GM12878 (cell line): ENCODE data around the gene RPL22L1. TPM values are rescaled to one million over a fixed set of nuclear protein-coding genes. Genes with fewer than 3 reads are reported as not detected.

Experiments
- E2F8 ChIP-seq: fragments of 450-650 bp; IDR thresholded peaks from 2 replicates; pipeline ENCODE4 v1.6.1; 2018; ENCODE audit warnings: mild to moderate bottlenecking, low read depth, moderate library complexity; ENCODE audit not compliant: partially characterized antibody
- EGR1 ChIP-seq, 2 experiments: IDR thresholded peaks; 1 replicate in 1 of 2; 2 replicates in 1 of 2; pipeline ENCODE4 v1.6.1; 2011 to 2012; ENCODE audit warnings: low read depth in 2 of 2, low read length in 2 of 2, borderline replicate concordance in 1 of 2, mild to moderate bottlenecking in 1 of 2, moderate library complexity in 1 of 2
- HCFC1 ChIP-seq: fragments of 150-350 bp; IDR thresholded peaks from 2 replicates; pipeline ENCODE4 v1.6.1; 2014; ENCODE audit warnings: low read length
- HDAC2 ChIP-seq: fragments of 200-600 bp; sonication (generic); IDR thresholded peaks from 2 replicates; pipeline ENCODE4 v1.6.1; 2017
- HSF1 ChIP-seq: fragments of 150-350 bp; IDR thresholded peaks from 2 replicates; pipeline ENCODE4 v1.6.1; 2014; ENCODE audit warnings: mild to moderate bottlenecking, low read depth, low read length
- MEF2B ChIP-seq: fragments of 450-650 bp; IDR thresholded peaks from 2 replicates; pipeline ENCODE4 v1.6.1; 2018; ENCODE audit warnings: mild to moderate bottlenecking, moderate library complexity; ENCODE audit not compliant: partially characterized antibody, poor library complexity, severe bottlenecking
- MTA2 ChIP-seq: fragments of 450-650 bp; IDR thresholded peaks from 2 replicates; pipeline ENCODE4 v1.6.1; 2016; ENCODE audit warnings: low read depth, mild to moderate bottlenecking, moderate library complexity
- MTA3 ChIP-seq: IDR thresholded peaks from 2 replicates; pipeline ENCODE4 v1.6.1; 2012; ENCODE audit warnings: low read length, inconsistent platforms, borderline replicate concordance
- MYC ChIP-seq: IDR thresholded peaks from 2 replicates; pipeline ENCODE4 v1.6.1; 2011; ENCODE audit warnings: mild to moderate bottlenecking, low read length, moderate library complexity, inconsistent platforms; ENCODE audit not compliant: insufficient read depth, insufficient replicate concordance, insufficient read length, severe bottlenecking
- NR2C2 ChIP-seq: IDR thresholded peaks from 2 replicates; pipeline ENCODE4 v1.6.1; 2011; ENCODE audit warnings: borderline replicate concordance, low read depth; ENCODE audit not compliant: control insufficient read depth, insufficient read length
- NRF1 ChIP-seq: conservative IDR thresholded peaks from 2 replicates; pipeline ENCODE4 v1.6.1; 2011; ENCODE audit warnings: mild to moderate bottlenecking, low read depth, low read length, improper control_type of control experiment
- POLR2AphosphoS5 ChIP-seq: IDR thresholded peaks from 2 replicates; pipeline ENCODE4 v1.6.1; 2011; ENCODE audit warnings: mild to moderate bottlenecking, low read length, inconsistent platforms
- POU2F2 ChIP-seq: IDR thresholded peaks from 3 replicates; pipeline ENCODE4 v1.6.1; 2011; ENCODE audit warnings: low read depth, mild to moderate bottlenecking, low read length, borderline replicate concordance
- RAD21 ChIP-seq: IDR thresholded peaks from 2 replicates; pipeline ENCODE4 v1.6.1; 2011; ENCODE audit warnings: mild to moderate bottlenecking, low read depth, low read length, moderate library complexity; ENCODE audit not compliant: insufficient read depth
- RAD51 ChIP-seq: fragments of 450-650 bp; IDR thresholded peaks from 2 replicates; pipeline ENCODE4 v1.6.1; 2016; ENCODE audit warnings: moderate library complexity, mild to moderate bottlenecking, inconsistent platforms
- RBBP5 ChIP-seq: fragments of 200-600 bp; sonication (generic); conservative IDR thresholded peaks from 2 replicates; pipeline ENCODE4 v1.6.1; 2016
- SIX5 ChIP-seq: IDR thresholded peaks from 2 replicates; pipeline ENCODE4 v1.6.1; 2011; ENCODE audit warnings: mild to moderate bottlenecking, low read depth, low read length, moderate library complexity; ENCODE audit not compliant: severe bottlenecking
- SKIL ChIP-seq: fragments of 450-650 bp; IDR thresholded peaks from 2 replicates; pipeline ENCODE4 v1.6.1; 2017; ENCODE audit warnings: mild to moderate bottlenecking, low read depth, inconsistent platforms; ENCODE audit not compliant: poor library complexity, severe bottlenecking
- SPI1 ChIP-seq: IDR thresholded peaks from 2 replicates; pipeline ENCODE4 v1.6.1; 2011; ENCODE audit warnings: low read depth, mild to moderate bottlenecking, low read length, moderate library complexity, borderline replicate concordance; ENCODE audit not compliant: insufficient read depth
- SREBF2 ChIP-seq: IDR thresholded peaks from 2 replicates; pipeline ENCODE4 v1.6.1; 2012; ENCODE audit warnings: mild to moderate bottlenecking, low read length
- ZBED1 ChIP-seq: IDR thresholded peaks from 2 replicates; pipeline ENCODE4 v1.6.1; 2016; ENCODE audit warnings: borderline replicate concordance
- polyA plus RNA-seq, 11 experiments: library from polyadenylated mRNA; depleted of rRNA in 4 of 11; unstranded in 6 of 11; stranded (reverse) in 5 of 11; fragments of >200 nt; fragmentation: Nextera tagmentation in 4 of 11; fragmentation: Illumina TruSeq in 1 of 11; extraction: Ambion mirVana in 4 of 11; extraction: Trizol in 1 of 11; gene quantifications; 1 replicate in 1 of 11; 2 replicates in 10 of 11; pipeline versions ENCODE4 v1.2.1 to v1.2.3, GENCODE V29; 2011 to 2016; ENCODE audit warnings: inconsistent platforms in 2 of 11, missing spikeins in 2 of 11, low read depth in 1 of 11
- total RNA-seq, 4 experiments: library from RNA; depleted of rRNA in 3 of 4; stranded (reverse); fragments of >200 nt in 3 of 4; fragmentation: Illumina TruSeq in 1 of 4; extraction: Trizol in 1 of 4; gene quantifications; 2 replicates each; pipeline versions ENCODE4 v1.2.1 to v1.2.3, GENCODE V29; 2013 to 2021
- TF ChIP-seq, protein P1 (sequence below): fragments of 450-650 bp; IDR thresholded peaks from 2 replicates; pipeline ENCODE4 v1.6.1; 2017; ENCODE audit warnings: mild to moderate bottlenecking

RPL22L1 gene
- total and polyA plus RNA-seq, 10 of the 15 experiments (the other 5 are each of a cell fraction or from before 2014, with no cell fraction given), result 203 to 803 (median 422) TPM

GRCh38 chr3:170908235-170909116, 38.5 kb upstream of the RPL22L1 start, which contains the start of gene EIF5A2 (continued):
- TF ChIP-seq SPI1 (no peak), E2F8 (no peak), MEF2B (no peak), SIX5 (no peak), MTA3 (no peak), NR2C2 (no peak), NRF1 (no peak), RAD21 (no peak), RBBP5 (no peak), ZBED1 (no peak), MTA2 (no peak), HSF1 (no peak), POLR2AphosphoS5 (no peak), SREBF2 (no peak), HDAC2 (no peak), SKIL (no peak), RAD51 (peak; percentile 79), POU2F2 (no peak), EGR1 (IDR thresholded peaks at IDR 0.05; ENCODE audit: borderline replicate concordance in 1 of 2, low read depth in 2 of 2, low read length in 2 of 2) (no peak), MYC (no peak), HCFC1 (no peak)
- TF ChIP-seq, protein P1, sequence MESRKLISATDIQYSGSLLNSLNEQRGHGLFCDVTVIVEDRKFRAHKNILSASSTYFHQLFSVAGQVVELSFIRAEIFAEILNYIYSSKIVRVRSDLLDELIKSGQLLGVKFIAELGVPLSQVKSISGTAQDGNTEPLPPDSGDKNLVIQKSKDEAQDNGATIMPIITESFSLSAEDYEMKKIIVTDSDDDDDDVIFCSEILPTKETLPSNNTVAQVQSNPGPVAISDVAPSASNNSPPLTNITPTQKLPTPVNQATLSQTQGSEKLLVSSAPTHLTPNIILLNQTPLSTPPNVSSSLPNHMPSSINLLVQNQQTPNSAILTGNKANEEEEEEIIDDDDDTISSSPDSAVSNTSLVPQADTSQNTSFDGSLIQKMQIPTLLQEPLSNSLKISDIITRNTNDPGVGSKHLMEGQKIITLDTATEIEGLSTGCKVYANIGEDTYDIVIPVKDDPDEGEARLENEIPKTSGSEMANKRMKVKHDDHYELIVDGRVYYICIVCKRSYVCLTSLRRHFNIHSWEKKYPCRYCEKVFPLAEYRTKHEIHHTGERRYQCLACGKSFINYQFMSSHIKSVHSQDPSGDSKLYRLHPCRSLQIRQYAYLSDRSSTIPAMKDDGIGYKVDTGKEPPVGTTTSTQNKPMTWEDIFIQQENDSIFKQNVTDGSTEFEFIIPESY, result 0 out of 2 replicates have a peak, but pooled peaks have one; percentile 58
